Central memory CD4-positive, alpha-beta T cell (primary cell): ENCODE measurements around the gene PPP1R9B.
A peak's percentile ranks its signal among the peaks of the same experiment; 100 is the strongest.

Source experiments
- DNase-seq: peaks from one replicate; pipeline ENCODE4 v3.0.0; 2022

The PPP1R9B gene

DNA sequence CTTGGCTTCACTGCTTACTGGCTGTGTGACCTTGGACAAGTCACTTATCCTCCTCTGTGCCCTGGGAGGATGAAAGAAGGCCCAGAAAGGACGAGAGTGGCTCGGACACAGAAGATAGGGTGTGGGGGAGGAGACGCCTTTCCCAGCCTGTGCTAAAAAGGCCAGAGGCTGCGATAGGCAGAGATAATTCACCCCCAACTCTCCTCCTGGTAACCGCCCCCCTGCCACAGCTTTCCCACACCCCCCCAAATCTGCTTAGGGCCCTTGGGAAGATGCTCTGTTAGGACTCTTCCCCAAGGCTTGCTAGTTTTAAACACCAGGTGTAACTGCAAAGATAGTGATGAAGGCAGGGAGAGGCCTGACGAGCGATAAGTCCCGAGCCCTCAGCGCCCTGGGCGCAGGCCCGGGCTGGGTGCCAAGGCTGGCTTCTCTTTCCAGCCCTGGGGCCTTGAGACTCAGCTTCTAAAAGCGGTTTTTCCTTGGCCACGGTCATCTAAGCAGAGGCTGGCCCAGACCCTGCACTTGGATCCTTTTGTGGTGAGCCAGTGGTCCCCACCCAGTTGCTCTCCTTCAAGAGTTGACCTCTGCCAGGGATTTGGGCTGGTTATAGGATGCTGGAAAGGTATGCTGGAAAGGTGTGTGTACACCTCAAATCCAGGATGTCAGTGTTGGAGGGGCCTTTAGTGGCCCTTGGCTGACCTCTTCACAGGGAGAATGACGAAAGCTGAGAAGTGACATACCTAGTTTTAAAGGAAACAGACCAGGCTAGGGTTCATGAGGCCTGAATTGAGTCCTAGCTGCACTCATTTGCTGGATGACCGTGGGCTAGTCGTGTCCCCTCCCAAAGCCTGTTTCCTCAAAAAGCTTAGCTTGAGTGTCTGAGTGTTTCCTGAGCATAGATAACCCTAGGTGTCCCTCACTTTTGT, 3.4 kb upstream of the PPP1R9B start:
- DNase-seq: no peak

DNA sequence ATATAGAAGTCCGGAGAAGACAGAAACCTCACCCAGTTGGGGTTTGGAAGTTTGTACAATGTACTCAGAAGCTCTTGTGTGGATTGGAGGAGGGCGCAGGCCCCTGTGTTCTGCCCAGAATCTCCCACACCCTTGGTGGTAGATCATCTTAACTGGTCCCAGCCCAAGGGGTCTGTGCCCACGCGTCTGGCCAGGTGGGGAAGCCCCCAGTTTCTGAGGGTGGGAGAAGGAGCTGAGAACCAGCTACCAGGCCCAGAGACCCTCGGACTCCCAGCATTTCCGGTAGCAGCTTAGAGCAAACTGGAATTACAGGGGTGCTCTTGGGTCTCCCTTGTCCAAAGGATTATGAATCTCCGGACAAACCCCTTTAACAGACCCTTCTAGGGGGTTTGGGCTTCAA, 2.3 kb upstream of the PPP1R9B start:
- no peak for DNase-seq

DNA sequence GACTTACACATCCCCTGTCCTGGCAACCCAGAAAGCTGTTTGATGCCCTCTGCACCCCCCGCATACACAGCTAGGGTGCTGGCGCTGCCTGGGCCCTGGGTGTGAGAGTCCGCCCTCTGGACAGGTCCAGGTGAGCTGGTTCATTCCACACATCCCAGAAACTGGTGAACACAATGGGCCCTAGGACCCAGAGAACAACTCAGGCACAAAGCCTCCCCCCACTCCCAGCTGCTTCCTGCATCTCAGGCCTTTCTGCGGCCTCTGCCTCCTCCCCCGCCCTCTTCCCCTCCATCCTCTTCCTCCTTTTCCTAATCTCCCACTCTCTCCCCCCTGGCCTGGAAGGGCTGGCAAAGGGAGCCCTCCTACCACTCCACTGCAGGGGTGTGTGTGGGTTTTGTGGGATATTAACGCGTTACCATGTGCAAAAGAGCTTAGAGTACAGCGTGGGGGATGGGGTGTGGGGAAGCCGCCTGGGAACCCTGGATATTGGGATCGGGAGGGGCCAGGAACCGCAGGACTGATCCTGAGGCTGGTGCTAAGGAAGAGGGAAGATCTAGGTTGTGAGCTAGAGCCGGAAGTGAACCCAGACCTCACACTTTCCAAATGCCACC, 1.6 kb upstream of the PPP1R9B start:
- peak; percentile 57 for DNase-seq

DNA sequence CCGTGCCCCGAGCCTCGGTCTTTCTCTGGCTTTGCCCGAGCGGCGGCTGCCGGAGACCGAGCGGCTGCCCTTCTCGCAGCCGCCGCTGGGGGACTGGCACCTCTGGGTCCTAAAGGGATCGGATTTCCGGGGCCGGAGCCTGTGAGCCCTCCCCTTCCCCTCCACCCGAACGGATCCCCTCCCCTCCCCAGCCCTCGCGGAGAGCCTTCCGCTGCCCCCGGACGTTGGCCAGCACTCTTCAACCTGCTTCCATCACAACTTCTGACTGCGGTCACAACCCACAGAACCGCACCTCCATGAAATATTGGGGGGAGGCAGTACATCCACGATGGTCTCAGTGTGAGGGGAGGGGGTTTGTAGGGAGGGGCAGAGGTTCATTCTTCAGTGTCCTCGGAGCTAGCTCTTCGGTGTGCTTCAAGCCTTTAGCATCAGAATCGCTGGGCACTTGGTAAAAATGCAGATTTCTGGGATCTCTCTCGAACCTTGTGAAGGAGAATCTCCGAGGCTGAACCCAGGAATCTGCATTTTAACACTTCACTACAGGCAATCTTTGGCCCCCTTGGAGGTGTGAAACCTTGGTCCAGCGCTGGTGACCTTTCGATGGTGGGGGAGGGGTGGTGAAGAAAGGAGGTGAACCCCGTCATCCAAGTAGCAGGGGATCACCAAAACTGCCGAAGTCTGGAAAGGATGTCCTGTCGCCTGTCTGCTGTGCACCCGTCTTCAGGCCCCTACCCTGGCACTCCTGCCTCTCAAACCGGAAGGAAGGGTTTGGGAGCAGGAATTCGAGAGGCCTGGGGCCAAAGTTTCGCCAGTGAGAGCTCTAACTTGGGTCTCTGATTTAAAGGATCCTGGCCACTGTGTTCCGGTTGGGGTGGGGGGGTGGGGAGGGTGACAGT, 812 bp upstream of the PPP1R9B start:
- DNase-seq: peak; percentile 82

DNA sequence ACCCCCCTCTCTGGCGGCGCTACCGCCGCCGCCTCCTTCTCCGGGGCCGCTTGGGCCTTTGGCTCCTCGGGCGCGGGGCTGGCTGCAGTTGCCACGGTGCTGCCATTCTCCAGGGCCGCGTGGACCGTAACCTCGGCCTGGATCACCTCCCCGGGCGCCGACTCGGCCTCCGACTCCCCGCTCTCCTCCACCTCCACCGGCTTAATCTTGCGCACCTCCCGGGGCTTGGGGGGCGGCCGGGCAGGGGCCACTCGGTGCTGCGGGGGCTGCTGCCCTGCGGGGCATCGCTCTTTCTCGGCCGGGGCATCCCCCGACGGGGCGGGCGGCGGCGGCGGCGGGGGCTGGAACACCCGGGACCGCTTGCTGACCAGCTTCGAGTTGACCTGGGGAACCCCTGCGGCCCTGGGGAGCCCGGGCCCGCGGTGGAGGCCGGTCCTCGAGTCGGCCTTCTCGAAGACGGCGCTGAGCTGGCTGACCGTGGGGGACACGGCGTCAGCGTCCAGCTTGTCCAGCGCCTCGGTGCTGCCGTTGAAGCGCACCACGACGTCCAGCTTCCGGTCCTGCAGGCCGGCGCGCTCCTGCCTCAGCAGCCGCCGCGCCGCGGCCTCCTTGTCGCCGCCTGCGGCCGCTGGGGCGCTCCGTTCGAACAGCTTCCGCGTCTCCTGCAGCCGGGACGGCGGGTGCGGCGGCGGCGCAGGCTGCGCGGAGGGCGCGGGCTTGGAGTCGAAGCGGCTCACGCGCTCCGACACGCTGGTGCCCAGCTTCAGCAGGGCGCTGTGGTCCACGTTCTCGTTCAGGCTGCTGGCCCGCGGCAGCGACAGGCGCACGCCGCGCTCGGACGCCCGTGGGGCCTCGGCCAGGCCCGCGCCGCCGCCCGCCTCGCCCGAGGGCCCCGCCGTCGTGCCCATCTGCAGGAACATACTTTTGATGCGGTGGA, 792 bp downstream of the PPP1R9B start:
- peak; percentile 63 for DNase-seq

DNA sequence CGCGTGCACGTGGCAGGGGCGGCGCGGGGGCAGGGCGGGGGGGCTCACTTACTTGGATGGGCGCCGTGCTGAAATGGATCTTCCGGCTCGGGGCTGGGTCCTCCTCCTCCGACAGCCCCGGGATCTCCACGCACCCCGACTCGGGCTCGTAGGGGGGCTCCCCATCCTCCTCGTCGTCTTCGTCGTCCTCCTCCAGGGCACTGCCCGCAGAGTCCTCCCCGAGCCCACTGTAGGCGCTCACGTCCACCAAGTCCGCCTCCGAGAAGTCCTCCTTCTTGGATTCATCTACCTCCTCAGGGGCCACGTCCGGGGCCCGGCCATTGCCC, 1.4 kb downstream of the PPP1R9B start:
- DNase-seq: no peak

DNA sequence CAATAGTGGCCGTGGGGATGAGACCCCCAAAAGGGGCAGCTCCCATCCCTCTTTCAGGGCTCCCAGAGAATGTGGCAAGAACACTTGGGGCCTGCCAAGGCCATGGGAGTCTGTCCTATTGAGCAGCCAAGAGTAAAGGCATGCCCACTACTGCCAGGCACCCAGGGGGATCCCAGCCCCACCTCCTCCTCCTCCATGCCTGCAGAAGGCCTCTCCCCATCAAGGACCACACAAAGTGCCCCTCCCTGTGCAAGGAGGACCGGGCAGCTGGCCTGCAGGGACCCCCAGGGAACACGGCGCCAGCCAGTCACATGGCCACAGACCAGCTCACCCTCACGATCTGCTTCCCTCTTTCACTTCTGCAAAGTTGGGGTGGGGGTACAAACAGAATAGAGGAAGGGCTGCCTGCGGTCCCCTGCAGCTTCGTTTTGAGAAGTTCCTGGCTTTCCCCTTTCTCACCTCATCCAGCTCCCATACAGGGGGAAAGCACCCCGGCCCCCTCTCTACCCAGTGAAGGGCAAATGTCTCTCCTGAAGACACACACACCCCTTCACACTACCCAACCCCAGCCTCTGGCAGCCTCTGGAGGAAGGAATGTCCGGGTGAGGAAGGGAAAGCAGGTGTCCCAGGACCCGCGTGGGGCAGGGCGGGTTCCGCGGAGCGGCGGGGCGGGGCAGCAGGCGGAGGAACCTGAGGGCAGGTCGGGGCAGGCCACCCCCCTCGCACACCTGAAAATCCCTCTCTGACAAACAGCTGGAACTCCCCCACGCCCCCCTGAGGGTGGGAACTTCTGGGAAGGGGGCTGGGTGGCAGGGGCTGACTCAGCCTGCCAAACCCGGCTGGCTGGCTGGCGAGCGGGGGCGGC, 2.0 kb downstream of the PPP1R9B start:
- peak; percentile 51 for DNase-seq

DNA sequence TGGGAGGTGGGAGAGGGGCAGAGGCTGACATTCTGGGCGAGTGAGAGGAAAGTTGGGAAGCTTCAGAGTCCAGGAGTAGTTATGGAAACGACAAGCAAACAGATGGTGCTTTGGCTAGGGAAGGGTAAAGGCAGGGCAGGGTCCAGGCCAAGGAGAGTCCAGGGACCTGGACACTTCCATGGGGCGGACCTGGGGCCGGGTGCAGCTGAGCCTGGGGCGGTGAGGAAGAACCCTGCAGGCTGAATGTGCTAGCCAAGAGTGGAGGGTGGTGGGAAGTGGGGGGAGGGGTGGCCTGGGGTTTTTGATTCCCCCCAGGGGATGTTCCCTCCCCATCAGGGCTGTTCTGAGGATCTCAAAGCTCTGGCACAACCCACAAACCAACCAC, 2.6 kb downstream of the PPP1R9B start:
- DNase-seq: no peak

DNA sequence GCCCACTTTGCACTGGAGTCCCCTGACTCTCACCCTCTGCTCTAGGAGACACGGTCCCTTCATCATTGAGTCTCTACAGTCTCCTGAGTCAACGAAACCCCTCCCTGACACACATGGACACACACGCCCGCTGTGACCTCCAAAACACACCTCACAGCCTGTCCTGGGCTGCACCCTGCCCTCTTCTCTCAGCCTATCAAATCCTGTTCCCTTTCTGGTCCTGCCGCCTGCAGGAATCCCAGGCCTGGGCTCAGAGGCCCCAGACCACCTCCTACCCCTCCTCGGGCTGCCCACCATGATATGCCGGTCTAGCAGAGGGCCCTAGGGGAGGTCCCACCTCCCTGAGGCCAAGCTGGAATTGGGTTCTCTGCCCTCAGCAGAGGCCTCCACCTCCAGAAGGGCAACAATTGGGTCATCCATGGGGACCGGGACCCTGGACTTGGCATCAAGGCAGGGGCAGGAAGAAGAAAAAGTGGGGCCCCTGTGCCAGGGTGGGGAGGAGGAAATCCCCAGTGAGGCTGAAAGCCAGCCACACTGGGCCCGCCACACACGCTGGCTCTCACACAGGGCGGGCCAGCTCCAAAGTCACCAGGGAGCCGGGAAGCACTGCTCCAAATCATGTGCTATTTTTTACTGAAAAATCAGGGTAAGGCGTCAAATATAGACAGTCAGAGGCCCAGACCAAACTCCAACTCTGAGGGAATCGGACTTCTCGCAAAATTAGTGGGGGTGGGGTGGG, 3.4 kb downstream of the PPP1R9B start:
- DNase-seq: no peak

DNA sequence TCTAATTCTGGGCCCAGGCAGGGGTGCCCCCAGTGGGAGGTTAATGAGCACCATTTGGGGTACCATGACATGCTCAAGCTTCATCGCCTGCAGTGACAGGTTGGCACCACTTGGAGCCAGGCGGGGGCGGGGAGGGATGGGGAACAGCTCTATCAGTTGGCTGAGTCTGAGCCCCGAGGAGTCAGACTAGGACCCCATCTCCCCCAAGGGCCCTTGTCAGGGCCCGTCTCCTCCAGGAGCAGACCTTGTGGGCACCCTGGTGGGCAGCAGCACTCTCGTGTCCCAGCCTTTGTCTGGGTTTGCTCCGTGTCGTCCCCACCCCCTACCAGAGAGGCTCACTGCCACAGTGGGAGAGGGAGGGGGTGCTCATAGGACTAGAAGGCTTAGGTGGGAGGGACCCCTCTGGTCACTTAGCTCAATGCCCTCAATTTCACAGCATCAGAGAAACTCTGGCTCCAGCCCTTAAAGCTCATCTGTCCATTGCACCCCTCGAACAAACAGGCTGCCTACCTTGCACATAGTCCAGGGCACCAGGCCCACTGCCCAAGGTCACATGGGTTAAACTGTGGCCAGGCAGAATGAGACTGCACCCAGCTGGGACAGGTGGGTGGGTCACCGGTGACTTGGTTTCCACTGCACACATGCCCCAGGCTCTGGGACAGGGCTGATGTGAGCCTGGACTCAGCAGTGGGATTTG, 4.1 kb downstream of the PPP1R9B start:
- no peak for DNase-seq

DNA sequence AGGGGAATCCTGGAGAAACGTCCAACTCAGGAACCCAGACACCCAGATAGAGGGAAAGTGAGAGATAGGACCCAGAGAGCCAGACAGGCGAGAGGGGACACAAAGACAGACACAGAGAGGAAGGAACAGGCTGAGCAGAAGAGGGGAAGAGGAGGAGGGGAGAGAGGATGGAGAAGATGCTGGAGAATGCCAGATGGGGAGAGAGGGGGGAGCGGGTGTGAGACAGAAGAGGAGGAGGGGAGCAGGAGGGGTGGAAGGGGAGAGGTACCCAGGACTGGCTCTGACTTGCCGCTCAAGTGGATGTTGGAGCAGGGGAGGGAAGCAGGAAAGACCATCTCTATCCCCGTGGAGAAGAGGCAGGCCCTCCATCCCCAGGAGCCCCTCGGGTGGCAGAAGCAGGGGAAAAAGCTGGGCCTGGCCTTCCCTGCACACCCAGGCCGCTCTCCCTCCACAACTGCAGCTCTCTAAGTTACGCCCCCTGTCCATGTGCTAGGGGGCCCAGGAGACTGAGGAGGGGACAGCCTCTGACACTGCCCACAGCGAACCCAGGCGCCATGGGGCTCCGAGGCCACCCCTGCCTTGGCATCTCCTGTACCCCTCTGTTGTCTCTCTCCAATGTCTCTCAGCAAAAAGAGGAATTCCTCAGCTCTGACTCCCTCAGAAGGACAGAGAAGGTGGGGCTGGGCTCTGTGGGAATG, 4.8 kb downstream of the PPP1R9B start:
- no peak for DNase-seq

DNA sequence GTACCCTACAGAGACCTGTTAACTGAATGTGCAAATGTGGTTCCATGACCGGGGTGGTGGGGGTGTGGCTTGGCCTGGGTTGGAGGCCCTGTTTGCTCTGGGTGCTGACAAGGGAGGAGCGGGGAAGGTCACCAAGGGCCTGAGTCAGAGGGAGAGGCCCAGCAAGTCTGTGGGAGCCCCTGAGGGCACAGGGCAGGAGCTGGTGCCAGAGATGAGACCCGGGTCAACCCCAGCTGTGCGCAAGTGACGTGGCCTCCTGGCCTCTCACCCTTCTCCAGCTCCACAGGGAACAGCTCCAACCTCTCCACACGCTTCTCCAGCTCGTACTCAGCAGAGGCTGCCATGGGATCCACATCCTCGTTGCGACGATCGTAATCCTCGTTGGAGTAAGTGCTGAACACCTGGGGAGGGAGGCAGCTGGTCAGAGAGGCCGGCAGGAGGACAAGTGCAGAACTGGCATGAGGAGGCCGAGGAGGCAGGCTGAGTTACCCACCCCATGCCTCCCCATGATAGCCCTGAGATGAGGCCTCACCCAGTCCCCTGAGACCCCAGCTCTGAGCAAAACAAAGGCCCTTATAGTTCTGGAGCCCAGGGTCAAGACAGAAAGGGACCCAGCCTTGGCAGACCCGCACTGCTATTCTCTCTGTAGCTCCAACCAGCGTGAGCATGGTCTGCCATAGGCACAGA, 5.5 kb downstream of the PPP1R9B start:
- no peak for DNase-seq

DNA sequence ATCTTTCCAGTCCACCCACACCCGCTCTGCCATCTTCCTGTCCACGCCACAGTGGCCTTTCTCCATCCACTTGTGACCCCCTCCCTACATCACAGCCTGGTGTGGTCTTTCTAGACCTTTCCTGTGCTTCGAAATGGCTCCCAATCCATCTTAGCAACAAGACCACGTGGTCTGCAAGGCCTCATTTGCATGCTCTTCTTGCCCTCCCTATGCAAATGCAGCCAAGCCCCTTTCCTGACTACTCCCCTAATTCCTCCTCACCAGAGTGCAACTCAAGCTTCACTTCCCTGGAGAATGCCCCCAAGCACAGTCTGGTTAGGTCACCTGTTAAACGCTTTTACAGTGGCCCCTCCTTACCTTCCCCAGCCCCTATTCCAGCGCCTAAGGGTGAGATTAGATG, 6.1 kb downstream of the PPP1R9B start:
- DNase-seq: no peak

DNA sequence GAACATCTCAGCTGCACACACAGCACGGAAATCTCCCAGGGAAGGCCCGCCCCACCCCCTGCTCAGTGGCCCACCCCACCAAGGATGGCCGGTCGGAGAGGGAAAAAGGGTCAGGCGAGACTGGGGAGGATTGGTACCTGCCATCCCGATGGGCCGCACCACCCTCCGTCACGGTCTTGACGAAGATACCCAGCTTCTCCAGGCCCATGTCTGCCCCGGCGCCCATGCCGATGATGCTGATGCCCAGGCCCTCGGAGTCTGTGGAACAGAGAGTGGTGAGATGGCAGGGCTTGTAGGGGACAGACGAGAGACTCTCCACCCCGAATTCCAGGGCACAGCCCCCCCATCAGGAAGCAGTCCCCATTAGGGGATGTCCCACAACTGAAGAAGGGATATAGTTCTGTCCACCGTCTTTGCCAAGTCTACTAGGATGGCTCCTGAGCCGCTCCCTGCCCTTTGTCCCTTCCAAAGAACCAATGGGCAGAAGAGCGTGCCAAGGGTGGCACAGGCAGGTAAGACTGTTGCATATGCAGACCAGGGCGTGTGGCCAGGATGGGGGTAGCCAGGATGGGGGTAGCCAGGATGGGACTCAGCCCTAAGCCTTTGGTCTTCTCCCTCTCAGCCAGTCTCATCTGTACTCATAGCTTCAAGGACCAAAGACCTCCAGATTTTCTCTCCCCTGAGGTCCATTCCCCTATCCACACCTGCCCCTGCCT, 6.9 kb downstream of the PPP1R9B start:
- no peak for DNase-seq

DNA sequence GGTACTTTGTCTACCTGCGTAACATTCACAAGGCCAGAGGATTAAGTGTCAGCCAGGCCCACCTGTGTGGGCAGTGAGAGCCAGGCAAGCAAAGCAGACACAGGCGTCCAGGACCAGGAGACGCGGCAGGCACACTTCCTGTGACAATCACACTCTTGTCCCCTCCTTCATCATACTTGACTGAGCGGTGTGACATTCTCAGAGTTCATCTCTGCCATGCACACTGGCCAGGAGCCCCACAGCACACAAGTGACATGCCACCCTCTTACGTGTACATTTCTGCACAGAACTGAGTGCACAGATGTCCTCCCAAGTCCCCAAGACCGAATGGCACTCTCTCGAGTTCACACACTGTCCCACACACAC, 8.7 kb downstream of the PPP1R9B start:
- no peak for DNase-seq

DNA sequence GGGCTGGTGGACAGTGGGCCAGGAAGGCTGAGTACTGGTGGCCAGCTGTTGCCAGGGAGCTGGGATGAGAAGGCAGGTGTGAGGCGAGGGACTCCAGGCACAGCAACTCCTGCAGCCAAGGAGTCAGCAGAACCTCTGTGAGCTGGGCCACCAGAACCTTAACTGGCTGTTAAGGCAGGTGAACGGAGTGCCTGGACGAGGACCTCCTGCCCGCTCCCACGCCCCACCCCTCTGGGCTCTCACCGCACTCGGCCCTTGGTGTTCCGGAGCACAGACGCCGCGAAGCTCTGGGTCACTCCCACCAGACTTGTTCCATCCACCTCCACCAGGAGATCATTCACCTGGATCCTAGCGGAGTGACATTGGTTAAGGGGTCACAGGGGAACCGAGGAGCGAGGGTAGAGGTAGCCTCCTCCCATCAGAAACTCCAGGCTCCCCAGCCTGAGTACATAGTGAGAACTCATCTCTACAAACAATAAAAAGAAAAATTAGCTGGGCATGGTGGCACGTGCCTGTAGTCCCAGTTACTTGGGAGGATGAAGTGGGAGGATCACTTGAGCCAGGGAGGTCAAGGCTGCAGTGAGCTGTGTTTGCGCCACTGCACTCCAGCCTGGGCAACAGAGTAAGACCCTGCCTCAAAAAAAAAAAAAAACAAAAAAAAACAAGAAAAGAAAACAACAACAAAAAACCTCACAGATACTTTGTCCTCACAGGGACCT, 9.3 kb downstream of the PPP1R9B start:
- no peak for DNase-seq
